WI38 (cell line): ENCODE measurements around the gene LRRC32.

ENCODE experiments used
- H3K4me3 ChIP-seq: 2 replicates; pipeline ENCODE4 v1.5.1; 2011; ENCODE audit warnings: low read depth, mild to moderate bottlenecking, control low read depth, low read length
- TF ChIP-seq, protein P1 (sequence below): IDR thresholded peaks from 2 replicates; pipeline ENCODE4 v1.5.1; 2012; ENCODE audit warnings: low read depth, mild to moderate bottlenecking, control low read depth, low read length

The LRRC32 gene

GRCh38 chr11:76661306-76661751 is 9.2 kb downstream of the LRRC32 start:
- H3K4me3 ChIP-seq = no peak overlapping the region
- TF ChIP-seq, protein P1, sequence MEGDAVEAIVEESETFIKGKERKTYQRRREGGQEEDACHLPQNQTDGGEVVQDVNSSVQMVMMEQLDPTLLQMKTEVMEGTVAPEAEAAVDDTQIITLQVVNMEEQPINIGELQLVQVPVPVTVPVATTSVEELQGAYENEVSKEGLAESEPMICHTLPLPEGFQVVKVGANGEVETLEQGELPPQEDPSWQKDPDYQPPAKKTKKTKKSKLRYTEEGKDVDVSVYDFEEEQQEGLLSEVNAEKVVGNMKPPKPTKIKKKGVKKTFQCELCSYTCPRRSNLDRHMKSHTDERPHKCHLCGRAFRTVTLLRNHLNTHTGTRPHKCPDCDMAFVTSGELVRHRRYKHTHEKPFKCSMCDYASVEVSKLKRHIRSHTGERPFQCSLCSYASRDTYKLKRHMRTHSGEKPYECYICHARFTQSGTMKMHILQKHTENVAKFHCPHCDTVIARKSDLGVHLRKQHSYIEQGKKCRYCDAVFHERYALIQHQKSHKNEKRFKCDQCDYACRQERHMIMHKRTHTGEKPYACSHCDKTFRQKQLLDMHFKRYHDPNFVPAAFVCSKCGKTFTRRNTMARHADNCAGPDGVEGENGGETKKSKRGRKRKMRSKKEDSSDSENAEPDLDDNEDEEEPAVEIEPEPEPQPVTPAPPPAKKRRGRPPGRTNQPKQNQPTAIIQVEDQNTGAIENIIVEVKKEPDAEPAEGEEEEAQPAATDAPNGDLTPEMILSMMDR = no peak

GRCh38 chr11:76660533-76661305 is 9.8 kb downstream of the LRRC32 start:
- TF ChIP-seq, protein P1 = no peak

GRCh38 chr11:76659672-76660532 is 10.6 kb downstream of the LRRC32 start:
- no peak overlapping the region for H3K4me3 ChIP-seq
- TF ChIP-seq, protein P1 = no peak

More at GRCh38 chr11:76660533-76661305, 9.8 kb downstream of the LRRC32 start:
- no peak overlapping the region for H3K4me3 ChIP-seq

- H3K4me3 ChIP-seq = no peak overlapping the region
- TF ChIP-seq, protein P1 = no peak
These were observed 11.6 kb downstream of the LRRC32 start for GRCh38 chr11:76658651-76659650.

- TF ChIP-seq, protein P1 = no peak
- H3K4me3 ChIP-seq = no peak overlapping the region
These were observed 12.3 kb downstream of the LRRC32 start for GRCh38 chr11:76658231-76658630.

GRCh38 chr11:76657187-76658170 is 13.1 kb downstream of the LRRC32 start:
- TF ChIP-seq, protein P1 = no peak
- H3K4me3 ChIP-seq = no peak overlapping the region
